Hypothalamus (tissue), 51 donors: ENCODE results near the gene ZMIZ1.

Experiments used
- DNase-seq, 51 donors: peaks; one replicate each; lab custom pipeline; 2025; lab: John Stamatoyannopoulos, UW

ZMIZ1 gene

DNA sequence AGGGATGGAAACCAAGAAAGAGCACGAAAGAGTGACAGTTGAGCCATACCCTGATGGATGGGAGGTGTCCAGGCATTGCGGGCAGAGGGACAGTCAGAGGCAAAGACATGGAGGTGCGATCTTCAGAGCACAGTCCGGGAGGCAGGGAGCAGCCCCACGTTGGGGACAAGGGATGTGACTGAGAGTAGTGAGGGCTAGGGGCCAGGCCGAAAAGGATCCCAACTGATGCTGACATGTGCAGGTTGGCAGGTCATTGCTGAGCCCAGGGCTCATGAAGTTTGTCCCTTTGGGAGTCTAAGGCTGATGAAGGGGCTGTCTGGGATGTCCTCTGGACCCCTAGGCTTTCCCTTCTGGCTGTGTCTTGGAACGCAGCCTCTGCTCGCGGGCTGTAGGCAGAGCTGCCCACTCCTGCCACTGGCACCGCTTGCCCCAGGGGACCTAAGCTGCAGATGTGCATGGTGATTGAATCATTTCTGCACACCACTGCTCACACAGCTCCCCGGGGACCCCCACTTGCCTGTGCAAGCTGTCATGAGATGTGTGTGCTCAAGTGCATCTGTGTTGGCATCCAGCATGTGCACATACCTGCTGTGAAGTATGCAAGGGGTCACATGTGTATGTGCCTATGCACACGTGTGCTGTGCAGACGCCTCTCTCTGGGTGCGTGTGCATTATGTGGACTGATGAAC lies 125.1 kb downstream of the ZMIZ1 start:
- DNase-seq: no peak

GRCh38 chr10:79195091-79195923 lies 126.5 kb downstream of the ZMIZ1 start:
- DNase-seq: peak in 49 of 51 donors; percentile 26 to 88 (median 76)

GRCh38 chr10:79196470-79197461 lies 128.0 kb downstream of the ZMIZ1 start:
- DNase-seq: peak in 41 of 51 donors; percentile 24 to 78 (median 54)

DNA sequence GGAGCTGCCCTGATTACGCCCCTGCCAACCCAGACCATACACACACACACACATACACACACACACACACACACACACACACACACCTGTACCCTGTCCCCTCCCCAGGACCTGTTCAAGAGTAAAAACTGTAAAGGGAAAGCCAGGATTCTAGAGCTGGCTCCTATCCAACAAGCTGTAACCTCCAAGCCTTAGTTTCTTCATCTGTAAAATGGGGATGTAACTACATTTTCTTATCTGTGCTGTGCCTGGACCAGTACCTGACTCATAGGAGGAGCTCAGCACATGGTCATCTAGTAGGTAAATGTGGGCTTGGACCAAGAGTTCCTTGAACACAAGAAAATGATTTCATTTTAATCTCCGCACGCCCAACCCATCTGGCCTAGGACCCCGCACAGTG lies 128.8 kb downstream of the ZMIZ1 start:
- DNase-seq: no peak

GRCh38 chr10:79200346-79200745 lies 131.6 kb downstream of the ZMIZ1 start:
- no peak for DNase-seq

GRCh38 chr10:79201706-79202105 lies 132.9 kb downstream of the ZMIZ1 start:
- no peak for DNase-seq

DNA sequence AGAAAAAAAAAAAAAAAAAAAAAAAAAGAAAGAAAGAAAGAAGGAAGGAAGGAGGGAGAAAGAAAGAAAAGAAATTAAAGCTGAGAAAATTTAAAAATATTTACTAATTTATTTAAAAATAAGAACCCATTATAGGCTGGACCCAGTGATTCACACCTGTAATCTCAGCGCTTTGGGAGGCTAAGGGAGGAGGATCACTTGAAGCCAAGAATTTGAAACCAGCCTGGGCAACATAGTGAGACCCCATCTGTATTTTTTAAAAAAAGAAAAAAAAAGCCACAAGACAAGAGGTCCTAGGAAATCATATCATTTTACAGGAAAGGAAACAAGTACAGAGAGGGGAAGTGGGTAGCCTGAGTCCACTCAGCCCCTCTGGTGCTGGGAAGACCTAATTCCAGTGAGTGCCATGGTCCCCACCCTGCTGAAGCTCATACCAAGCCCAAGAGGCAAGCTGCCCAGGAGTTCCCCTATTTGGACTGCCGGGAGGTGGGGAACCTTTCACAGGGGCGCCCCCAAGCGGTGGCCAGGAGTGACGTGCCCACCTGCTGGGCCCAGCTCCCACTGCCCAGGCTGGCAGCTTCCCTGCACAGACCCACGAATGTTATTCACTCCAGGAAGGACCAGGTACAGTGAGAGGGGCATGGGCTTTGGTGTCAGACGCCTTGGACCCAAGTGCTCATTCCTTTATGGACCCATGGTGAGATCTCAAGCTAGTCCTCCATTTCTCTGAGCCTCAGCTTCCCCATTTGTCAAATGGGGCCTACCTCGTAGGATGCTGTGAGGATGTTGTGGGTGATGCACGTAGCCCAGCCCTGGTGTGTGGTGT lies 133.6 kb downstream of the ZMIZ1 start:
- peak in 8 of 51 donors; percentile 15 to 57 (median 32) for DNase-seq

DNA sequence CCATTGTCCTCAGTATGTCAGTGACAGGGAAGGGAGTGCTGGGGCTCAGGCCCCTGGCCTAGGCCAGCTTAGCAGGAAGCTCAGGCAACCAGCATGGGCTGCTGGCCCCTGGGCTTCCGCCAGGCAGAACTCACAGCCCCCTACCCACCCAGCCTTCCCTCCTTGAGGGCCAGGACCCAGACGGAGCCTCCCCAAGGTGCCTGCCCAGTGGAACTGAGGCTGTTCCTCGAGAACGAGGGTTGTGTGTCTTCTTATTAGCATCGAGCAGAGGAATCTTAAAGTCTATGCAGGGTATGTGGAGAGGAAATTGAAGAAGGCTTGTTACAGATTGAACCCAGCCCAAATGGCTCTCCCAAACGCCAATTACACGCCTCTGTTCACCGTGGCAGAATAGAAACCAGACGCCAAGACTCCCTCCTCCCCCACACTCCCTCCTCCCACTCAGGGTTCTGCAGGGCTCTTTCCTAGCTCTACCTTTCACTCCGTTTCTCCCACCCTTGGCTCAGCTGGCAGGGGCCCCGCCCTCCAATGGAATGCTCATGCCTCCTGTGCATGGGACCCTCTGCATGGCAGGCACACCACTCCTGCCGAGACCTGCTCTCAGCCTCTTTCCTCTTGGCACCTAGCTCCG lies 134.4 kb downstream of the ZMIZ1 start:
- DNase-seq: no peak

DNA sequence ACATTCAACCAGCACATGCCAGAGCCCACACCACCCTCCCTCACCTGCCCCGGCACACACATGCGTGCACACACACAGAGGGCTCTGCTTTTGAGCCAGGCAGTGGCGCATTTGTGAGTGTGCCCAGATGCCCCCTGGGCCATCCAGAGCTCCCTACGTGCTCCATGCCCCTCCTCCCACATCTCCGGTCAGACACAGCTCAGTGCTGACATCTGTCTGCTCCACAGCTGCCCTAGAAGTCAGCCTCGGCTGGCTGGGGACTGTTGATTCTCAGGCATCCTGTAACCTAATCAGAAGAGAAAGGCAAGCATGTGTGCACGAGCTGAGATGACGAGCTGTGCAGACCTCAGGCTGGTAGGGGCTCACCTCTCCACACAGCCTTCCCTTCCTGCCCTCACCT lies 135.1 kb downstream of the ZMIZ1 start:
- peak in 16 of 51 donors; percentile 24 to 64 (median 44) for DNase-seq

DNA sequence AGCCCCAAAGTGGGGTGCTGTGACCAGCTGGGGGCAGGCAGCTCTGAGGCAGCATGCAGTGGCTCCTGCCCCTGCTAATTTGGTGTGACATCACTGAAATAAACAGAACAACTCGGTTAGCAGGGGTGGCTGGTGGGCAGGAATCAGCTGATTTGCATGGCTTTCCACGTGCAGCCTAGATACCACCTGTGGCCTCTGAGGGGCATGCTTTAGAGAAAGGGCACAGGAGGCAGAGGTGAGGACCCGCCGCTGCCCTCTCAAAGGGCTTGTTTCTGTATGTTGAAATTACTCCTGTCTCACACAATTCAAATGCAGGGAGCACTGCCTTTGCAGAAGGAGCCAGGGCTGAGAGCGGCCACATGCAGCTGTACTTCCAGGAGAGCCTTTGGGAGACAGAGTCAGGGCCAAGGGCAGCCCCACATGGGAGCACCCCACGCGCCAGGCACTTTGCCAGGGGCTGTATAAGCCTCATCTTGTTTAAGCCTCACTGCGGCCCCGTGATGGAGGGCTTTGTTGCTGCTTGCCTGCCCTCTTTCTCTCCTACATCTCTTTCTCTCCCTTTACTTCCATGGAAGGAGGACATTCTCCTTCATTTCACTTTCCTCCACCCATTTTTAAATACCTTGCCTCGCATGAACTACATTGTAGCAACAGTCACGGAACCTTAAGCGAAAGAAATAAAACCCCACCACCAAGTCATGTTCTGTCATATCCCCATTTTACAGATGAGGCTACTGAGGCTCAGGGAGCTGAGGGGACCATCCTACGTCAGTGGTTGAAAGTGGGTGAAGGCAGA lies 137.7 kb downstream of the ZMIZ1 start:
- peak in 33 of 51 donors; percentile 16 to 75 (median 50) for DNase-seq

GRCh38 chr10:79207096-79207357 lies 138.3 kb downstream of the ZMIZ1 start:
- no peak for DNase-seq

- DNase-seq: no peak
Measured at GRCh38 chr10:79207726-79208125, 139.0 kb downstream of the ZMIZ1 start.

DNA sequence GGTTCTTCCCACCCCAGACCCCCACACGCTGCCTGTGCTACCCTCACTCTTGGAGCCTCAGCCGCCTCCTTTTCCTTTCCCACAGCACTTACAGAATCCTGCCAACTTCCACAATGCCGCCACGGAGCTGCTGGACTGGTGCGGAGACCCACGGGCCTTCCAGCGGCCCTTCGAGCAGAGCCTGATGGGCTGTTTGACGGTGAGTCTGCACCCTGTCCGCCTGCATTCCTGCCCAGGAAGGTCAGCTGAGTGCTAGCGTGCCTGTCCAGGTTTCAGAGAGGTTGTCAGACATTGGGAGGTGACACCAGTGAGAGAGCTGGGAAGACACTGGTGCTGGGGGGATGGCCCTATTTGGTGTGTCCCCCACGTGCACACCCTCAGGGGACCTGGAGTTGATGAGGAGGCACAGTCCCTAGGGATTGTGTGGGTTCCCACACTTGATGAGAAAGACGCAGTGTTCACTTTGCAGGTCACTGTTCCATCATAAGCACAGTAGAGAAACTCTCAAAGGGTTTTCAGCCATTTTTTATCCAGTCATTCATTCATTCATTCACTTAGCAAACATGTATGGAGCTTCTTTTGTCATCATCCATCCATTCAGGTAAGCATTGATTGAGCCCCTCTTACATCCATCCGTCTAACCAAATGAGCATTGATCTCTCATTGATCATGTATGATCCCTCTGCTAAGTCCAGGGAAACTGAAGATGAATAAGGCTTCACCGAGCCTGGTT lies 139.7 kb downstream of the ZMIZ1 start:
- no peak for DNase-seq

DNA sequence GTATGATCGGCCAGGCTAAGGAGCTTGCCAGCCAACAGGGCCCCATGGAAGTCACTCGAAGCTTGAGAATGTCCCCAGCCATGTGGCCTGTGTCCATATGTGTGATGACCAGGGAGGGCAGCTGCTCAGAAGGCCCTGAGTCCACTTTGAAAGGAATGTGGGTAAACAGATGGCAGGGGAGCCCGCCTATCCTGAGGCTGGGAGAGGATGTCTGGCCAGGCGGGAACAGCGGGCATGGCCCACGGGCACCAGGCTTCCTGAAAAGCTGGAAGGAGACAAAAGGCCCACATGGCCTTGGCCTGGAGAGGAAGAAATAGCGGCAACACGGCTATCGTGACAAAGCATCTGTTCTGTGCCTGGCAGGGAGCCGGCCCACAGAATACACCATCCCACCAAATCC lies 140.6 kb downstream of the ZMIZ1 start:
- no peak for DNase-seq

DNA sequence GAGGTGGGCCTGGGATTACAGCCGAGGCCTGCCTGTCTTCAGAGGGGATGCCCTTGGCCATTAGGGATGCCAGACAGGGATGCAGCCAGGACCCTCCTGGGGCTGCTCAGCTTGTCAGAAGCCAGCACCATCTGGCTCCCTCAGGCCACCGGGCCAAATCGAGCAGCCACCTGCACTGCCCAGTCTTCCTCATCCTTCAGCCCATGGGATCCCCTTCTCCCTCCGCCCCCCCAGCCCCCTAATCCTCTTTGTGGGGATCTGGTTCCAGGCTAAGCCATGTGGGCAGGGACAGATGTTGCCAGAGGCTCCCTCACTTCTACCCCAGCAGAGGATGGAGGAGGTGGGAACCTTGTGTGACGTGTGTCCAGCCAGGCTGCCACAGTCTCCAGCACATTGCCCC lies 141.1 kb downstream of the ZMIZ1 start:
- no peak for DNase-seq

DNA sequence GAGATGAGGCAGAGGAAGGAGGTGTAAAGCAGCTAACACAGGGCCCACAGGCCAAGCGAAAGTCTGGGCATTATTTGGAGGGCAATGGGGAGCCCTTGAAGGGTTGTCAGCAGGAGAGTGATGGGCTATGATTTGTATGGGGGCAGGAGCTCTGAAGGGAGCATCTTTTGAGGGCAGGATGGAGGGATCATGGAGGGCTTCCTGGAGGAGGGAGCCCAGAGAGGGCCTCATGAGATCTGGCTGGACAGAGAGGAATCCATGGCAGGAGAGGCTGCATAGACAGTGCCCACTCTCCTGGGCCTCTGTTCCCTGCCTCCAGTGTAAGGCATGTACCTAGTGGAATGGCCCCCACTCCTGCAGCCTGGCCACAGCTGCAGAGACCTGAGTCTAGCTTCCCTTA lies 141.9 kb downstream of the ZMIZ1 start:
- DNase-seq: no peak

DNA sequence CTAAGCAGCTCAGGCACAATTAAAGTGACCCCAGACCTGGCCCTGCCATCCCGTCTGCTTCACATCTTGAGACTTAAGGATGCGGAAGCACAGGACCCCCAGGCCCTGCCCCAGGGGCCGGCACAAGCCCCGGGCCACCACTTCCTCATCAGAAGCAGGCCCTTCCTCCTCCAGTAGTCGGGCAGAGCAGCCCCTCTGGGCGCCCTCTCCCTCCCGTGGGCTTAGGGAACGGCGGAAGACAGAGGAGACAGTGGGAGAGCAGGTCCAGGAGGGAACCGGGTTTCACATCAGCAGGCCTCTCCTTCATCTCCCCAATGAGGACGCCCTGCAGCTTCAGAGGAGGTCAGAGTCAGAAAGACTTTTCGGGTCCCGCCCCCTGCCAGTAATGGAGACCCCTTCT lies 142.8 kb downstream of the ZMIZ1 start:
- no peak for DNase-seq

GRCh38 chr10:79215531-79215930 lies 146.8 kb downstream of the ZMIZ1 start:
- no peak for DNase-seq
